NCI-H2227 (cell line): ENCODE results near the gene CCDC85A.

ENCODE experiments used
- DNase-seq: peaks from one replicate; lab custom pipeline; 2025; ENCODE audit not compliant: unreplicated experiment; lab: John Stamatoyannopoulos, UW

Gene CCDC85A

GRCh38 chr2:56234241-56234640, 50.5 kb downstream of the CCDC85A start:
- DNase-seq = no peak

- no peak for DNase-seq
Measured at GRCh38 chr2:56239030-56239429, 55.2 kb downstream of the CCDC85A start.

- no peak for DNase-seq
Measured at GRCh38 chr2:56239437-56239836, 55.6 kb downstream of the CCDC85A start.

- no peak for DNase-seq
Measured at GRCh38 chr2:56240210-56240609, 56.4 kb downstream of the CCDC85A start.

GRCh38 chr2:56244506-56244905, 60.7 kb downstream of the CCDC85A start:
- DNase-seq = no peak

GRCh38 chr2:56244911-56245530, 61.2 kb downstream of the CCDC85A start:
- no peak for DNase-seq

DNA sequence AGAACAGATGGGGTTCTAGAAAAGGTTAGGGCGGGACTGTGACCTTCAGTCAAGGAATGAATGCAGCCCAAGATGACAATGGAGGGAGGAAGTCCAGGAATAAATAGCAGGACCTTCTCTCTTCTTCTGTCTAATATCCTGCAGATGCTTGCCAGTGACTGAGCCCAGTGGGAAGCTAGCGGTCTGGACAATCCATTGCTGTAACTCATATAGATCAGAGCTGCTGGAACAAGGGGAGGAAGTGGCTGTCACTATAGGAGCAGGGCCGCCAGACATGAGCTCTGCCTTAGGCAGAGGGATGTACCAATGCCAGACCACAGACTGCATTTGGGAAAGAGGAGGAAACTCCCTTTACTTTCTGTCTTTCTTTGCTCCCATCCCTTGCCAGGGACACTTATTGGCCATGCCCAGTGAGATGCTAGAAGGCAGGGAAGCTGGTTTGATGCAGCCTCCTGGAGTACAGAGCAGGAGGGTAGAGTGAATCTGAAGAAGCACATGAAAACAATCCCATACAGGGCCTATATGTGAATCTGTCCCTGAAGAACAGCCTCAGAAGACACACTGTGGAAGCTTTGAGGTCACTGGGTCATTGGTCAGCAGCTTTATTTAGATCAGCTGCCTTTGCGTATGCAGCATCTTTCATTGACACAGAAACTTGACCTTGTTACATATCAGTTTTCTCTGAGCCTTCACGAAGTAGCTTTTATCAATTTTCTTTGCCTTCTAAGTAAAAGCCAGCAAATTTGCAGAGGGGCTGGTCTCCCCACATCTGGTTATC, 65.4 kb downstream of the CCDC85A start:
- DNase-seq = no peak

GRCh38 chr2:56250153-56250729, 66.5 kb downstream of the CCDC85A start:
- DNase-seq = no peak

- no peak for DNase-seq
Measured at GRCh38 chr2:56260415-56260814, 76.6 kb downstream of the CCDC85A start.

GRCh38 chr2:56262241-56262640, 78.5 kb downstream of the CCDC85A start:
- no peak for DNase-seq

GRCh38 chr2:56263876-56264275, 80.1 kb downstream of the CCDC85A start:
- DNase-seq = no peak

DNA sequence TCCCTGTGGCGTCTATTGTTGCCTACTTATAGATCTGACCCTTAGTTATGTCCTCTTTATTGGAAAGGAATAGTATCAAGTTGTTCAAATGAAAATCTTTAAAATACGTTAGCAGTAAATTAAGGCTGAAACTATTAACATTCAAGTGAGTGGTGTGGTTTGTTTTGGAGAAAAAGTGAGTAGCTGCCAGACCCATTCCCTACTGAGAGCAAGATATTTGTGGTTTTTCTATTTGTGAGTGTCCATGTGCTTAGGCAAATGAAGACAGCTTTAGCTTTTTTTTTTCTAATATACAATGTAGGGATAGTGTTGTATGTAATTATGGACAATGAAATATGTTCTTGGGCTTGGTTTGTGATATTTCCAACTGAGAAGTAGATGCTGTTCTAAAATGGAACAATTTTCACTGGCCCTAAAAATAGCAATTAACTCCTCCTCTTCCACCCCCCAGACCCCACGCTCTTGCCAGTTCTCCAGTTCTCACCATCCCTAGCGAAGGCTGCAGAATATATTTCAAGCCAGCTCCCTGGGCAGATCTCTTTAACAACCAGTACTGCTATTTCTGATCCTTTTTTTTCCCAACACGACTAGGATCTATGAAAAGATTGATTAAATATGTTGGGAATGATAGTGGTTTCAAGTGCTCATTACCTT, 83.1 kb downstream of the CCDC85A start:
- DNase-seq = peak; percentile 14

GRCh38 chr2:56267415-56267788, 83.6 kb downstream of the CCDC85A start:
- DNase-seq = no peak

DNA sequence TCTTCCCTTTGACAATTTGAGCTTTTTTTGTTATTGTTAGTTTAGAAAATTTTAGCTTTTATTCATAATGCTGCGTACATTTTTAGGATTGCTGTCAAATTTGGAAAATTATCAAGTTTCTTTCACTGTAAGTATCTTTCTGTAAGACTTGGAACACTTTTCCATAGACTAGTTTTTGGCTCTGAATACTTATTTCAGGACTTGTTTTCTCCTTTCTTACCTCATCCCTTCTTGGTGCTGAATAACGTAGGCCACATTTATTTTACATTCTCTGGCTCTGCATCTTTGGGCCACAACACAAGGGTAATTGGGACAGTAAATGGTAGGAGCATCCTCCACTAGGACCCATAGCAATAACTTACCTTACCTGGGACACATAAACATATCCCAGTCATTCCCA, 85.1 kb downstream of the CCDC85A start:
- DNase-seq = no peak

DNA sequence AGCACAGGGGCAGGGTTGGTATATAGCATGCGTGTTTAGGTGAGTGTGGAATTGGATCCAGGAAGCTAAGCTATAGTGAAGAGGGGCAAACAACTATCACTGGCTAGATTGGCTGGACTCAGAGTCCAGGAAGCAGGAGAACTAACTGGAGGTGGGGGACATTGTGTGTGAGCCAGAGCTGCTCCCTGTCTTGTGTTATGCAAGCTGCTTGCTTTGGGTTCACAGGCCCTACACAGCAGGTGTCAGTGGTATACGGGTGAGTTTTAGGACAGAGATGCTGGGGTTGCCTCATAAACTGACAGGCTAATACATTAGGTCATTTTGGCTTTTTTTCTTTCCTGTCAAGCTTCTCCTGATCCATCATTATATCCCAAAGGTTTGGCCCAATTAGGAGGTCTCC, 87.5 kb downstream of the CCDC85A start:
- DNase-seq = no peak

GRCh38 chr2:56285224-56285623, 101.4 kb downstream of the CCDC85A start:
- no peak for DNase-seq

DNA sequence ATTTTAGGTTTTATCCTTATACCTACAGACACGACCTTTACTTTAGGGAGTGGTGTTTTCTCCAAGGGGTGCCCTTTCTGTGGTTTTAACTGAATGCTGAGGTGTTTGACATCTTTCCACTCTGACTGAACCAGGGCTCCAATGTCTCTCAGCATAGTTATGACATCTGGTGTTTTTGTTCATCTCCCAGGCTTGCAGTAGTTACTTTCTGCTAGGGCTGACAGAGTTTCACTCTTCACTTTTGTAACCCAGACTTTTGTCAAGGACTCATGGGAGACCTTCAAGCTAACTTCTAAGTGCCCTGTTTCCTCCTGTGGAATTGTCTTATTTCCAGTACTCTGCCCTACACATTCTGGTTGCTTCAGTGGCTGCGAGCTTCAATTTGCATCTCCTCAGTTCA, 103.1 kb downstream of the CCDC85A start:
- no peak for DNase-seq

GRCh38 chr2:56287508-56287907, 103.7 kb downstream of the CCDC85A start:
- no peak for DNase-seq

GRCh38 chr2:56287974-56288373, 104.2 kb downstream of the CCDC85A start:
- DNase-seq = no peak

GRCh38 chr2:56288838-56289580, 105.2 kb downstream of the CCDC85A start:
- peak; percentile 12 for DNase-seq

GRCh38 chr2:56291711-56292110, 107.9 kb downstream of the CCDC85A start:
- no peak for DNase-seq
